ENCODE data around the gene HDGF. TPM values are rescaled to one million over a fixed set of nuclear protein-coding genes. Genes with fewer than 3 reads are reported as not detected.
A peak's percentile ranks its signal among the peaks of the same experiment; 100 is the strongest.

The HDGF gene
- total RNA-seq (2014; rRNA removed) = 327 and 339 TPM in 2 replicates
- polyA plus RNA-seq (2012) = 270 TPM

- no peak for DNase-seq (ENCODE audit: low read depth)
These were observed at the start of gene HDGF for GRCh38 chr1:156751451-156751756. TSS of gene HDGF (minus strand) at chr1:156751675. CDS start at chr1:156751429, 246 bp downstream.

- DNase-seq (ENCODE audit: low read depth) = peak; percentile 50
These were observed 45.9 kb upstream of the HDGF start for GRCh38 chr1:156797212-156797871.

GRCh38 chr1:156796340-156797097, 45.0 kb upstream of the HDGF start:
- DNase-seq (ENCODE audit: low read depth) = no peak

- no peak for DNase-seq (ENCODE audit: low read depth)
These were observed 44.3 kb upstream of the HDGF start for GRCh38 chr1:156795787-156796186.

GRCh38 chr1:156795374-156795733, 43.9 kb upstream of the HDGF start:
- no peak for DNase-seq (ENCODE audit: low read depth)

GRCh38 chr1:156794506-156795373, 43.3 kb upstream of the HDGF start:
- DNase-seq (ENCODE audit: low read depth) = no peak

- DNase-seq (ENCODE audit: low read depth) = no peak
These were observed 38.3 kb upstream of the HDGF start for GRCh38 chr1:156789621-156790318.

- no peak for DNase-seq (ENCODE audit: low read depth)
These were observed 36.7 kb upstream of the HDGF start for GRCh38 chr1:156788136-156788535.

GRCh38 chr1:156786640-156787039, 35.2 kb upstream of the HDGF start:
- DNase-seq (ENCODE audit: low read depth) = no peak

GRCh38 chr1:156785458-156785857, 34.0 kb upstream of the HDGF start:
- DNase-seq (ENCODE audit: low read depth) = no peak

- DNase-seq (ENCODE audit: low read depth) = peak; percentile 96
These were observed 30.2 kb upstream of the HDGF start for GRCh38 chr1:156781585-156782186.

GRCh38 chr1:156777573-156777972, 26.1 kb upstream of the HDGF start:
- DNase-seq (ENCODE audit: low read depth) = no peak

- DNase-seq (ENCODE audit: low read depth) = no peak
These were observed 25.5 kb upstream of the HDGF start for GRCh38 chr1:156776942-156777341.

GRCh38 chr1:156775799-156776198, 24.3 kb upstream of the HDGF start:
- DNase-seq (ENCODE audit: low read depth) = no peak

- no peak for DNase-seq (ENCODE audit: low read depth)
These were observed 22.1 kb upstream of the HDGF start for GRCh38 chr1:156773607-156774006.

GRCh38 chr1:156772728-156773497, 21.4 kb upstream of the HDGF start:
- no peak for DNase-seq (ENCODE audit: low read depth)

- no peak for DNase-seq (ENCODE audit: low read depth)
These were observed 20.7 kb upstream of the HDGF start for GRCh38 chr1:156772222-156772621.

- DNase-seq (ENCODE audit: low read depth) = no peak
These were observed 17.3 kb upstream of the HDGF start for GRCh38 chr1:156768610-156769295.

- peak; percentile 22 for DNase-seq (ENCODE audit: low read depth)
These were observed 16.6 kb upstream of the HDGF start for GRCh38 chr1:156767879-156768604.
